ENCODE results near the gene IL1RN. TPM values are rescaled to one million over a fixed set of nuclear protein-coding genes. Genes with fewer than 3 reads are reported as not detected.

The IL1RN gene
- total and polyA plus RNA-seq, 2 of the 8 experiments (the other 6 are each of a cell fraction or from before 2014, with no cell fraction given): not detected

DNA sequence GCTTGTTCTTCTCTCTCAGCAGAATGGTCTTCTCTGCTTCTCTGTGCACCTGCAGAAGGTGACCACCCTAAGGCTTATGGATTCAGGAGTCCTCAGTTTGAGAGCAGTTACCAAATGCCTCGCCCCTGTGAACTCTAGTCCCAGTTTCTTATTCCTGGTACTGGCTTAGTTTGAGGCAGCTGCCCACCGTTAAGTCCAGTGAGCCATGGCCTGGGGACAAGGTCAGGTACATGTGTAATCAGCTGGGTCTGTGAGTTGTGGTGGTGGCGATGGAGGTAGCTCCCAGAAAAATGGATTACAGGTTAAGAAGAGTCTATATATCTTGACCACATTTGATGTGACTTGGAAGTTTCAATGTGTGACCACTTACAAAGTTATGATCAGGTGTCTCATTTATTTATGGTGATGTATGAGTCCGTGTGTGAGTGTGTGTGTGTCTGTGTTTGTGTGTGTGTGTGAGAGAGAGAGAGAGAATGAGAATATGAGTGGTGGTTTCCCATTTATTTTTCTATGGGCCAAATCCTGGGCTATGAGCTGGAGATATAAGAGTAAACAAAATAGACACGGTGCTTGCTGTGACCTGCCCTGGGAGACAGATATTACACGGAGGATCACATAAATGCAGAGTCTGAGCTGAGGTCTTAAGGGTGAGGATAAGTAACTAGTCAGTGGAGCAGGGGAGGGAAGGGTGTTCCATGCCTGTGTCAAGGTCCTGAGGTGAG is 13.0 kb upstream of the IL1RN start (continued):
- TF ChIP-seq RNF2 (IDR thresholded peaks at IDR 0.05; ENCODE audit: borderline replicate concordance, low read depth, low read length, missing control alignments, poor library complexity, severe bottlenecking) (no peak), ASH2L (IDR thresholded peaks at IDR 0.05; ENCODE audit: low read length) (no peak), MAX (IDR thresholded peaks at IDR 0.05) (no peak), SP2 (IDR thresholded peaks at IDR 0.05; ENCODE audit: low read length) (no peak), SP1 (IDR thresholded peaks at IDR 0.05; ENCODE audit: low read depth, low read length) (no peak)
- TF ChIP-seq, protein P1, sequence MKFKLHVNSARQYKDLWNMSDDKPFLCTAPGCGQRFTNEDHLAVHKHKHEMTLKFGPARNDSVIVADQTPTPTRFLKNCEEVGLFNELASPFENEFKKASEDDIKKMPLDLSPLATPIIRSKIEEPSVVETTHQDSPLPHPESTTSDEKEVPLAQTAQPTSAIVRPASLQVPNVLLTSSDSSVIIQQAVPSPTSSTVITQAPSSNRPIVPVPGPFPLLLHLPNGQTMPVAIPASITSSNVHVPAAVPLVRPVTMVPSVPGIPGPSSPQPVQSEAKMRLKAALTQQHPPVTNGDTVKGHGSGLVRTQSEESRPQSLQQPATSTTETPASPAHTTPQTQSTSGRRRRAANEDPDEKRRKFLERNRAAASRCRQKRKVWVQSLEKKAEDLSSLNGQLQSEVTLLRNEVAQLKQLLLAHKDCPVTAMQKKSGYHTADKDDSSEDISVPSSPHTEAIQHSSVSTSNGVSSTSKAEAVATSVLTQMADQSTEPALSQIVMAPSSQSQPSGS (IDR thresholded peaks at IDR 0.05; ENCODE audit: low read length): no peak

Measured in H1 (cell line).